H1 (cell line): Measurements from ENCODE around the gene SHROOM3. TPM values are rescaled to one million over a fixed set of nuclear protein-coding genes. Genes with fewer than 3 reads are reported as not detected.

ENCODE experiments used
- CTCF ChIA-PET: fragments of 300-600 bp; sonication (Branson Sonifier 250); formaldehyde crosslinking; loops from one replicate; lab custom pipeline; 2021; ENCODE audit not compliant: partially characterized antibody; lab: Charles Lee
- POLR2A ChIA-PET: fragments of 300-600 bp; sonication (Branson Sonifier 250); formaldehyde crosslinking; loops from one replicate; lab custom pipeline; 2021; ENCODE audit warnings: inconsistent platforms; ENCODE audit not compliant: partially characterized antibody; lab: Charles Lee
- DNase-seq, 2 experiments: peaks; one replicate each; pipeline versions ENCODE4 v3.0.0 to v3.0.0-alpha.2; 2010 to 2022; ENCODE audit warnings: low spot score in 2 of 2, low read depth in 1 of 2, mixed read lengths in 1 of 2
- FAIRE-seq: peaks from 2 replicates; lab custom pipeline; 2011; peaks lifted over from hg19 to GRCh38; lab: Jason Lieb, UNC
- H2AFZ ChIP-seq: 2 replicates; pipeline ENCODE4 v1.8.1; 2012; ENCODE audit warnings: low read length, inconsistent platforms
- H2AK5ac ChIP-seq: 2 replicates; pipeline ENCODE4 v1.6.1; 2013; ENCODE audit warnings: low read depth, low read length
- H2BK120ac ChIP-seq: replicated peaks from 2 replicates; pipeline ENCODE3; 2013; ENCODE audit warnings: low read depth, low read length, inconsistent platforms
- H2BK12ac ChIP-seq: 2 replicates; pipeline ENCODE4 v1.6.1; 2013; ENCODE audit warnings: low read depth, low read length
- H2BK15ac ChIP-seq: 2 replicates; pipeline ENCODE4 v1.6.1; 2013; ENCODE audit warnings: low read length
- H2BK20ac ChIP-seq: 2 replicates; pipeline ENCODE4 v1.6.1; 2013; ENCODE audit warnings: low read length
- H2BK5ac ChIP-seq: 2 replicates; pipeline ENCODE4 v1.6.1; 2013; ENCODE audit warnings: low read depth, low read length
- H3K14ac ChIP-seq: 2 replicates; pipeline ENCODE4 v1.6.1; 2013; ENCODE audit warnings: inconsistent platforms; ENCODE audit not compliant: insufficient read length
- H3K18ac ChIP-seq: 2 replicates; pipeline ENCODE4 v1.6.1; 2013; ENCODE audit warnings: low read length; ENCODE audit errors: extremely low read depth
- H3K23ac ChIP-seq: 2 replicates; pipeline ENCODE4 v1.6.1; 2013; ENCODE audit warnings: inconsistent platforms; ENCODE audit not compliant: insufficient read length
- H3K23me2 ChIP-seq: 2 replicates; pipeline ENCODE4 v1.6.1; 2013; ENCODE audit warnings: low read depth, low read length
- H3K27ac ChIP-seq: 2 replicates; pipeline ENCODE4 v1.6.1; 2011; ENCODE audit warnings: low read depth, low read length, inconsistent platforms
- H3K27me3 ChIP-seq, 4 experiments: replicated peaks in 1 of 4; 1 replicate in 1 of 4; 2 replicates in 3 of 4; pipeline versions ENCODE4 v1.6.1 to v1.8.1; 2011 to 2013; ENCODE audit warnings: low read length in 3 of 4, mild to moderate bottlenecking in 3 of 4, inconsistent platforms in 2 of 4, mixed read lengths in 2 of 4, moderate library complexity in 1 of 4; ENCODE audit not compliant: control insufficient read depth in 3 of 4, insufficient read depth in 3 of 4; ENCODE audit errors: extremely low read depth in 1 of 4
- H3K36me3 ChIP-seq, 4 experiments: 2 replicates each; pipeline versions ENCODE4 v1.6.1 to v1.8.1; 2011 to 2013; ENCODE audit warnings: mild to moderate bottlenecking in 4 of 4, low read length in 3 of 4, moderate library complexity in 2 of 4, control low read depth in 1 of 4, inconsistent platforms in 1 of 4; ENCODE audit not compliant: insufficient read depth in 4 of 4, control insufficient read depth in 2 of 4
- H3K4ac ChIP-seq: replicated peaks from 2 replicates; pipeline ENCODE3; 2013; ENCODE audit warnings: low read length, low read depth, mixed read lengths, inconsistent platforms; ENCODE audit not compliant: insufficient read length
- H3K4me1 ChIP-seq, 4 experiments: replicated peaks in 1 of 4; 1 replicate in 1 of 4; 2 replicates in 3 of 4; pipeline versions ENCODE4 v1.6.1 to v1.8.1; 2011 to 2013; ENCODE audit warnings: low read length in 3 of 4, inconsistent platforms in 2 of 4, mixed read lengths in 1 of 4; ENCODE audit not compliant: insufficient read depth in 4 of 4, control insufficient read depth in 3 of 4
- H3K4me2 ChIP-seq, 2 experiments: 2 replicates each; pipeline versions ENCODE4 v1.6.1 to v1.8.1; 2011 to 2013; ENCODE audit warnings: low read depth in 2 of 2, low read length in 2 of 2, control low read depth in 1 of 2, inconsistent platforms in 1 of 2, mild to moderate bottlenecking in 1 of 2; ENCODE audit not compliant: insufficient read depth in 1 of 2
- H3K4me3 ChIP-seq, 4 experiments: fragments of 200-600, 300-600 bp in 1 of 4; sonication (generic), shearing (Covaris generic), sonication (Bioruptor Twin) in 1 of 4; 2 replicates each; pipeline versions ENCODE4 v1.5.1 to v1.8.1; 2011 to 2016; ENCODE audit warnings: low read length in 4 of 4, low read depth in 3 of 4, control low read depth in 2 of 4, inconsistent platforms in 2 of 4, mild to moderate bottlenecking in 2 of 4, mixed read lengths in 1 of 4, moderate library complexity in 1 of 4; ENCODE audit not compliant: insufficient read depth in 2 of 4; ENCODE audit errors: extremely low read depth in 1 of 4
- H3K56ac ChIP-seq: replicated peaks from 2 replicates; pipeline ENCODE3; 2013; ENCODE audit warnings: low read depth, mild to moderate bottlenecking, mixed read lengths, low read length, inconsistent platforms; ENCODE audit not compliant: insufficient read length
- H3K79me1 ChIP-seq: 2 replicates; pipeline ENCODE4 v1.6.1; 2013; ENCODE audit warnings: low read depth, low read length, control low read depth
- H3K79me2 ChIP-seq, 2 experiments: 2 replicates each; pipeline versions ENCODE4 v1.6.1 to v1.8.1; 2012 to 2013; ENCODE audit warnings: low read length in 2 of 2, mild to moderate bottlenecking in 2 of 2, inconsistent platforms in 1 of 2; ENCODE audit not compliant: insufficient read depth in 2 of 2, control insufficient read depth in 1 of 2
- H3K9ac ChIP-seq, 4 experiments: replicated peaks in 1 of 4; 1 replicate in 1 of 4; 2 replicates in 3 of 4; pipeline versions ENCODE4 v1.6.1 to v1.8.1; 2011 to 2013; ENCODE audit warnings: low read depth in 3 of 4, low read length in 3 of 4, control low read depth in 2 of 4, mild to moderate bottlenecking in 2 of 4, moderate library complexity in 2 of 4, inconsistent platforms in 1 of 4; ENCODE audit errors: extremely low read depth in 1 of 4
- H3K9me3 ChIP-seq, 2 experiments: 2 replicates each; pipeline versions ENCODE4 v1.6.1 to v1.8.1; 2012 to 2013; ENCODE audit warnings: mild to moderate bottlenecking in 2 of 2, moderate library complexity in 2 of 2, control low read depth in 1 of 2, inconsistent platforms in 1 of 2, low read depth in 1 of 2, low read length in 1 of 2, mixed read lengths in 1 of 2; ENCODE audit not compliant: insufficient read depth in 2 of 2
- H4K20me1 ChIP-seq, 2 experiments: replicated peaks in 1 of 2; 2 replicates each; pipeline versions ENCODE3 to v1.8.1; 2011 to 2013; ENCODE audit warnings: inconsistent platforms in 2 of 2, low read length in 2 of 2, mild to moderate bottlenecking in 1 of 2; ENCODE audit not compliant: insufficient read depth in 2 of 2, control insufficient read depth in 1 of 2
- H4K5ac ChIP-seq: 2 replicates; pipeline ENCODE4 v1.6.1; 2013; ENCODE audit warnings: low read length, low read depth, mixed read lengths, inconsistent platforms; ENCODE audit not compliant: insufficient read length
- H4K8ac ChIP-seq: 2 replicates; pipeline ENCODE4 v1.8.0; 2013; ENCODE audit warnings: mild to moderate bottlenecking, moderate library complexity, low read length, inconsistent platforms; ENCODE audit not compliant: insufficient read depth; ENCODE audit errors: extremely low read depth
- H4K91ac ChIP-seq: replicated peaks from 2 replicates; pipeline ENCODE3; 2013; ENCODE audit warnings: low read length, mixed read lengths, inconsistent platforms; ENCODE audit not compliant: insufficient read length
- CHD2 ChIP-seq: IDR thresholded peaks from 2 replicates; pipeline ENCODE4 v1.6.1; 2012; ENCODE audit warnings: low read length, improper control_type of control experiment
- CREB1 ChIP-seq: IDR thresholded peaks from 2 replicates; pipeline ENCODE4 v1.6.1; 2012; ENCODE audit warnings: inconsistent platforms
- CTBP2 ChIP-seq: IDR thresholded peaks from 2 replicates; pipeline ENCODE4 v1.7.0; 2011; ENCODE audit warnings: borderline replicate concordance, mild to moderate bottlenecking, moderate library complexity, mixed read lengths, low read length; ENCODE audit not compliant: insufficient read depth, insufficient read length
- CTCF ChIP-seq, 3 experiments: IDR thresholded peaks; 1 replicate in 2 of 3; 2 replicates in 1 of 3; pipeline versions ENCODE4 v1.5.1 to v1.6.1; 2011; ENCODE audit warnings: low read length in 3 of 3, mild to moderate bottlenecking in 3 of 3, inconsistent platforms in 2 of 3, low read depth in 1 of 3, moderate library complexity in 1 of 3; ENCODE audit not compliant: insufficient read depth in 1 of 3; ENCODE audit errors: control extremely low read depth in 1 of 3
- EP300 ChIP-seq, 2 experiments: IDR thresholded peaks; 1 replicate in 1 of 2; 2 replicates in 1 of 2; pipeline ENCODE4 v1.6.1; 2011 to 2012; ENCODE audit warnings: low read depth in 2 of 2, low read length in 2 of 2, mild to moderate bottlenecking in 2 of 2, borderline replicate concordance in 1 of 2, inconsistent platforms in 1 of 2, moderate library complexity in 1 of 2
- HDAC2 ChIP-seq, 2 experiments: fragments of 300-600 bp in 1 of 2; sonication (generic) in 1 of 2; IDR thresholded peaks; 2 replicates each; pipeline ENCODE4 v1.6.1; 2011 to 2012; ENCODE audit warnings: low read depth in 2 of 2, low read length in 2 of 2, mild to moderate bottlenecking in 2 of 2, moderate library complexity in 2 of 2, borderline replicate concordance in 1 of 2, inconsistent platforms in 1 of 2
- KDM1A ChIP-seq: fragments of 200-600, 300-600 bp; sonication (generic); IDR thresholded peaks from 2 replicates; pipeline ENCODE4 v1.7.1; 2016; ENCODE audit warnings: mild to moderate bottlenecking, low read length, borderline replicate concordance
- TEAD4 ChIP-seq: IDR thresholded peaks from 2 replicates; pipeline ENCODE4 v1.6.1; 2012; ENCODE audit warnings: low read depth, low read length, inconsistent platforms, mixed read lengths
- WGBS, 2 experiments: shearing (Covaris generic) in 1 of 2; methylation state at CpG; one replicate each; pipeline versions ENCODE4 v1.1.6 to v1.1.7; 2013 to 2015; ENCODE audit warnings: low lambda C conversion rate in 2 of 2, mixed read lengths in 2 of 2, inconsistent platforms in 1 of 2, low coverage in 1 of 2, missing lambda C conversion rate in 1 of 2; ENCODE audit not compliant: insufficient replicate concordance in 2 of 2, insufficient coverage in 1 of 2, insufficient read length in 1 of 2; ENCODE audit errors: extremely low coverage in 1 of 2, missing lambda C conversion rate in 1 of 2; 5-methylcytosine and 5-hydroxymethylcytosine counted together
- polyA plus RNA-seq, 7 experiments: library from polyadenylated mRNA; depleted of rRNA in 3 of 7; stranded (reverse) in 5 of 7; unstranded in 2 of 7; fragments of >200 nt in 5 of 7; fragments of 200-250 nt in 2 of 7; gene quantifications; 1 replicate in 5 of 7; 2 replicates in 1 of 7; 4 replicates in 1 of 7; pipeline versions ENCODE4 v1.2.1 to v1.2.3, GENCODE V29; 2011 to 2013; ENCODE audit warnings: missing spikeins in 2 of 7, mixed read lengths in 2 of 7
- total RNA-seq: library from RNA; stranded (reverse); fragmentation: NEBNext Ultra II Directional; extraction: Animal tissue kit (Norgen Biotek cat#: 25700); gene quantifications from 2 replicates; pipeline ENCODE4 v1.2.1, GENCODE V29; 2021

The SHROOM3 gene
- total and polyA plus RNA-seq, 2 of the 8 experiments (the other 6 are each of a cell fraction or from before 2014, with no cell fraction given): 15.8 to 34.0 TPM

- no peak overlapping the region for H2BK15ac ChIP-seq
- no peak overlapping the region for H3K56ac ChIP-seq
- no peak overlapping the region for H3K4me2 ChIP-seq
- no peak overlapping the region for H2BK5ac ChIP-seq
- no peak overlapping the region for H3K23ac ChIP-seq
- H2BK120ac ChIP-seq: no peak overlapping the region
- H3K23me2 ChIP-seq: no peaks in the 10 kb centered on the region
- H3K27ac ChIP-seq: no peak overlapping the region
- H3K36me3 ChIP-seq: no peaks in the 10 kb centered on the region
- H3K79me2 ChIP-seq: no peaks in the 10 kb centered on the region
- no peak overlapping the region for H2AK5ac ChIP-seq
- no peak overlapping the region for H3K14ac ChIP-seq
- H4K20me1 ChIP-seq: no peaks in the 10 kb centered on the region
- H3K18ac ChIP-seq: no peak overlapping the region
- no peaks in the 10 kb centered on the region for H3K9me3 ChIP-seq
- no peaks in the 10 kb centered on the region; the same call in 1 of the 2 replicates for H3K79me1 ChIP-seq
- no peak overlapping the region for H2BK12ac ChIP-seq
- CTCF ChIA-PET: interaction anchor here (1.0 kb wide), 4 partner anchors 11 to 420 kb away, joined by 3 to 4 read pairs (median 3); no protein-coding TSS in a partner anchor
- no peak overlapping the region for H2BK20ac ChIP-seq
- H3K9ac ChIP-seq: no peak overlapping the region
- FAIRE-seq (no peak), DNase-seq (no peak)
- H3K4me1 ChIP-seq: peaks cover 0 to 2% (median 0%) of the 10 kb centered on the region in 4 experiments; a peak in 1 of 7 replicates
- no peak overlapping the region for H4K91ac ChIP-seq
- no peak overlapping the region for H4K5ac ChIP-seq
- no peak overlapping the region for H3K4ac ChIP-seq
- no peaks in the 10 kb centered on the region for H3K27me3 ChIP-seq
- H3K4me3 ChIP-seq: no peak overlapping the region
- POLR2A ChIA-PET: interaction anchor here (1.1 to 1.3 kb wide), 2 partner anchors 10 to 14 kb away, joined by 4 to 5 read pairs; partner anchors contain the start of gene SHROOM3
- H2AFZ ChIP-seq: no peak overlapping the region
- 82% methylated on average over 3 of the region's 3 CpGs; no CpG with 5 or more reads in 1 of the 2 experiments for WGBS, 2 experiments
- H4K8ac ChIP-seq: no peak overlapping the region
- TF ChIP-seq CREB1 (no peak), CTBP2 (no peak), CHD2 (no peak), HDAC2 (IDR thresholded peaks at IDR 0.05; ENCODE audit: borderline replicate concordance in 1 of 2, low read depth in 2 of 2, low read length in 2 of 2) (no peak), TEAD4 (no peak), EP300 (IDR thresholded peaks at IDR 0.05; ENCODE audit: borderline replicate concordance in 1 of 2, low read depth in 2 of 2, low read length in 2 of 2) (no peak), KDM1A (no peak), CTCF (IDR thresholded peaks at IDR 0.05; ENCODE audit: control extremely low read depth in 1 of 3, insufficient read depth in 1 of 3, low read depth in 1 of 3, low read length in 3 of 3) (no peak)
Observed at GRCh38 chr4:76449362-76449767, 14.3 kb downstream of the SHROOM3 start.
